Epithelial cell of proximal tubule (primary cell): ENCODE results near the gene CLPSL2. TPM values are rescaled to one million over a fixed set of nuclear protein-coding genes. Genes with fewer than 3 reads are reported as not detected.

ENCODE experiments used
- DNase-seq: peaks from one replicate; pipeline ENCODE4 v3.0.0-alpha.2; 2011; ENCODE audit warnings: low read depth
- H3K4me3 ChIP-seq: 2 replicates; pipeline ENCODE4 v1.5.1; 2011; ENCODE audit warnings: low read depth, mild to moderate bottlenecking, low read length
- total RNA-seq: library from RNA; depleted of rRNA; stranded (reverse); fragments of >200 nt; gene quantifications from 2 replicates; pipeline ENCODE4 v1.2.3, GENCODE V29; 2015
- TF ChIP-seq, protein P1 (sequence below): conservative IDR thresholded peaks from 2 replicates; pipeline ENCODE4 v1.5.1; 2012; ENCODE audit warnings: low read depth, mild to moderate bottlenecking, low read length

The CLPSL2 gene, protein sequence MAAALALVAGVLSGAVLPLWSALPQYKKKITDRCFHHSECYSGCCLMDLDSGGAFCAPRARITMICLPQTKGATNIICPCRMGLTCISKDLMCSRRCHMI
- total RNA-seq: not detected in 2 replicates

DNA sequence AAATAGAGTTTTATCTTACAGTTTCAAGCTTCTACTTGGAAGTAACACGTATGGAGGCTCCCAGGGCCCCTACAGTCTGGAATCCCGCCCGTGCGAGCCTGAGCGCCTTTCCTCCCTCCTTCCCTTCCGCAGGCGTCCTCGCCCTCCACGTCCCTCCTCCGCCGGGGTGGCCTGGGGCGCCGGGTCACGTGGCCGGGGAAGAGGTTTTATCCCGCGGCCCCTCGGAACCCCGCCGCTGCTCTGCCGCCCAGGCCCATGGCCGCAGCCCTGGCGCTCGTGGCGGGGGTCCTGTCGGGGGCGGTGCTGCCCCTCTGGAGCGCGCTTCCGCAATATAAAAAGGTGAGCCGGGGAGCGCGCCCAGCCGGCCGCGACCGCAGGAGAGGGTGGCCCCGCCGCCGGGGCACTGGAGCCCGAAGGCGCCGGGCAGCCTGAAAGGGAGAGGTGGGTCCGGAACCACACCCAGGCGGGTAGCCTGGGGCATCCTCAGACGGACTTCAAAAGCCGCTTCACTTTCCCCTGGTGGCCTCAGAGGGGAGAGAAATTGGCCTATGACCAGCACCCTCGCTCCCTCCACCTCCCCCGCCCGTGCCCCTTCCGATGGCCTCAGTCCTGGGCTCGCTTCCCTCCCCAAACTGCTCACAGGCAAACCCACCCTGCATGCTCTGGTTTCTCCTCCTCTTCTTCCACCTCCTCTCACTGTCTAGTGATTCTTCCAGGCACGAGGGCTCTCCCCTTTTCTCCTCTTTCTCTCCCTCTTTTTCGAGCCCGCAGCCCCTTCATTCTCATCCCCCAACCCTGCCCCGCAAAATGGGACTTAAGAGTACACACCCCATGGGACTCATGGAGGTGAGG is at the start of gene CLPSL2:
Gene CLPSL2, plus strand, starts transcription at position 235 of the 852 bp plus-strand sequence. Its CDS starts 21 bp downstream, at position 256.
- DNase-seq: no peak
- peak within 1 kb of the TSS; percentile 57 for H3K4me3 ChIP-seq
- TF ChIP-seq, protein P1, sequence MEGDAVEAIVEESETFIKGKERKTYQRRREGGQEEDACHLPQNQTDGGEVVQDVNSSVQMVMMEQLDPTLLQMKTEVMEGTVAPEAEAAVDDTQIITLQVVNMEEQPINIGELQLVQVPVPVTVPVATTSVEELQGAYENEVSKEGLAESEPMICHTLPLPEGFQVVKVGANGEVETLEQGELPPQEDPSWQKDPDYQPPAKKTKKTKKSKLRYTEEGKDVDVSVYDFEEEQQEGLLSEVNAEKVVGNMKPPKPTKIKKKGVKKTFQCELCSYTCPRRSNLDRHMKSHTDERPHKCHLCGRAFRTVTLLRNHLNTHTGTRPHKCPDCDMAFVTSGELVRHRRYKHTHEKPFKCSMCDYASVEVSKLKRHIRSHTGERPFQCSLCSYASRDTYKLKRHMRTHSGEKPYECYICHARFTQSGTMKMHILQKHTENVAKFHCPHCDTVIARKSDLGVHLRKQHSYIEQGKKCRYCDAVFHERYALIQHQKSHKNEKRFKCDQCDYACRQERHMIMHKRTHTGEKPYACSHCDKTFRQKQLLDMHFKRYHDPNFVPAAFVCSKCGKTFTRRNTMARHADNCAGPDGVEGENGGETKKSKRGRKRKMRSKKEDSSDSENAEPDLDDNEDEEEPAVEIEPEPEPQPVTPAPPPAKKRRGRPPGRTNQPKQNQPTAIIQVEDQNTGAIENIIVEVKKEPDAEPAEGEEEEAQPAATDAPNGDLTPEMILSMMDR: no peak

DNA sequence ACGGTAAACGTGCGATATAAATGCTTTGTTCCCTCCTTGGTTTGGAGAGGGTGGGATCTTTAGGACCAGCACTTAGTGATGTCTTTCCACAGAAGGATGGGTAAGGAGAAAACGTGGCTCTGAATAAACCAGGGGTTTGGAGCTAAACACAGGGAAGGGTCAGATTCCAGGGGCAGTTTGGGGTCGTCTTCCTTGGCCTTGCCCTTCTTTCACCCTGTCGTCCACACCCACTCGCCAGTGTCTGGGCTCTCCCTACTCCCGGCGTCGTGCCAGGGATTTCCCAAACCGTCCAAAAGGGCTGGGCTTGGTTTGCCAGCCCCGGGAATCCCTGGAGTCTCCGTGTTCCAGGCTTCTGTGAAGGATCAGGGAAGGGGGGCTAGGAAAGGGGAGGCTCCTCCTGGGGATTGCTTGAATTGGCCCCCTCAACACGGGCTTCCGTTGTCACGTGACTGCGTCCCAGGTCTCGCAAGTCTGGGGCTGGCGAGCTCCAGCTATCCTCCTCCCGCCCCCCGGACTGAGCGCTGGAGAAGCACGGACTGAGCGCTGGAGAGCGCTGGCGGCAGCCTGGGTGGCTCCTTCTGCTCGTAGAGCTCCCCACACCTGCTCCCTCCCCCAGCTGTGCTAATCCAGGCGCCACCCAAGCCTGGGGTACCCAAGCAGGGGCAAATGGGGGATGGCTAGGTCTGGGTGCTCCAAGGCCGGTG is 49.0 kb upstream of the CLPSL2 start:
- DNase-seq: no peak
- peak overlapping the region; percentile 56 for H3K4me3 ChIP-seq
- TF ChIP-seq, protein P1: no peak

DNA sequence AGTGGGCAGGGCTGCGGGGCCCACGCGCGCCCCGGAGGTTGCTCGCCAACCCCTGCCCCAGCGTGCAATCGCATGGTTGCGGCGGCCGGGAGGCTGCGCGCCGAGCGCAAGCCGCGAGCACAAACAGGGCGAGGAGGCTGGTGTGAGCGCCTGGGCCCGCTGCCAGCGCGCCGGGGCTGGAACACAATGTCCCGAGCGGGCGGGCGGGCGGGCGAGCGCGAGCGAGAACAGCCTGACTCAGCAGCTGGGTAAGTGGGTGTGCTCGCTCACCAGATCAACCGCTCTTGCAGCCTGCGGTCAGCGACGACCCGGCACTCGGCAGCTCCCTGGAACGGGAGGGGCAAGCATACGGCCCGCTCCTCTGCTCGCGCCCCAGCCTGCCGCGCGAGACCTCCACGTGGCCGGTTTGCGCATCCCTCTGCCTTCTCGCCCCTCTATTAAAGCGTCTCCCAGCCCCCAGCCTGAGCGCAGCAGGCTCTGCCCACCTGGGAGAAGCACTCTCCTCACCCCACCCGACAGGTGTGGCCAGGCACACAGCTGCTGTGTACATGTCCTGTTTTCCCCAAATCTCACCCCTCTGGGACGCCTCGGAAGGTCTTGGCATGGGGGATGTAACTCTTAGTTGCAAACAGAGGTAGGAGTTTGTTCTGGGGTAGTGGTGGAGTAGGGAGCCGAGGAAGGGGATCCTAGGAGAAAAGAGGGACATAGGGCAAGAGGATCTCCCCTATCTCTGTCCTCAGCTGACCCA is 48.3 kb upstream of the CLPSL2 start:
- H3K4me3 ChIP-seq: peak overlapping the region; percentile 56
- TF ChIP-seq, protein P1: no peak
- no peak for DNase-seq

DNA sequence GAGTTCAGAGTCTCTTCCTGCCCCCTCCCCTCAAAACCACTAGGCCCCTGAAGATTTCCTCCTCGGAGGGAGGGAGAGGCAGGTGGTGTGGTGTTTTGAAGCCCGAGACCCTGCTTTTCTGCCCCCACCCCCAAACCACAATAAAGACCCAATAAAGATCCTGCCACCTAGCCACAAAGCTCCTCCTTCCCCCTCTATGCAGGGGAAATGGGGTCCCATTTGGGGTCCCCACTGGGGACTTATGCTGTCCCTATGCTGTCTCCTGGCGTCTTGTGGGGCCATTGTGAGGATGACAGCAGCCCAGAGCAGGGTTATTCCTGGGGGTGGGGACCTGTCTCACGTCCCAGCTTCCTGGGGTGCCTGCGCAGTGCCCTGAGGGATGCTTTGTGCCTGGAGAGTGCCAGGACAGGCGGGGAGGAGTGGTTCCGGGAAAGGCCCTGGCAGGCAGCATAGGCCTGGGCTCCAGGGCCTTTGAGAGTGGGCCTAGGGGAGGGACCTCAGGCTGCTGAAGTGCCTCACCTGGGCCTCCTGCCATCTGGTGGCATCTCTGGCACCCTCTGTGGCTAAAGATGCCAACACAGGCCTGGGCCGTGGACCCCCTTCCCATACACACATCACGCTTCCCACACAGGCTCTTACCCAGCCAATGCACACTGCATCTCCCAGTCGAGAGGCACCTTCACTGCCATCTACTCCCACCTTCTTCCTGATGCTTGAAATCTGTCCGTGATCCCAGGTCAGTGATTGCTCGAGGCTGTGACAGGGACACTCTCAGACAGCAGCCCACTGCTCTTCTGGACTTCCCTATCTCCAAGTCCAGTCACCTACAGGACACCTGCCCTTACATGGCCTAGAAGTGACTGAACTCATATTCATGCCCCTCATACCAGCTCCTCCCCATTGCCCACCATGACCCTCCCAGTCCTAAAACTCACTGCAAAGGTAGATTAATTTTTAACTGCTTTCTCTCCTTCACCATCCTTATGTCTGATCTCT is 47.4 kb upstream of the CLPSL2 start:
- DNase-seq: no peak
- peak overlapping the region; percentile 36 for H3K4me3 ChIP-seq
- TF ChIP-seq, protein P1: peak; percentile 18

DNA sequence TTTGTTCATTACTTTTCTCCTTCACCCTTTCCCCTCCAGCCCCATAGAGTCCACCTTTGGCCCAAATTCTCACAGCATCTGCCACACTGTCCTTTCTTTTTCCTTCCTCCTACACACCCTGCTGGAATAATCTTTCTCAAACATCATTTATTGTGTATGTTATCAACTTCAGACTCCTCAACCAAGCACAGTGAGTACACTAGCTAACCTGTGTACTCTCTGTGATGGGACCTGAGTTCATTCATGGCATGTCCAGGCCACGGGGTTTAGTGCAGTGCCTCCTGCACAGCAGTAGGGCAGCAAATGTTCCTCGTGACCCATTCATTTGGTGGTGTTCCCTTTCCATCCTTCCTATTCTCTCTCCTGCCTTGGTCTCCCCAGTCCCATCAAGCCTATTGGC is 46.7 kb upstream of the CLPSL2 start:
- H3K4me3 ChIP-seq: no peak overlapping the region
- TF ChIP-seq, protein P1: no peak
- DNase-seq: no peak
